Stimulated activated naive B cell treated with anti-CD40 and anti-IgM and Interleukin-4, amounts not matched to agents 10 μg/mL and 1 μg/mL and 100 μg/mL, for 72 hours (primary cell): ENCODE measurements around the gene KIAA1958.
"Not testable (repeated sequence)": the region's sequence is repeated elsewhere in the genome, so short reads cannot be mapped to it uniquely, and the experiment has no call there.

Experiments
- ATAC-seq, 2 donors: fragments of 150-1000 bp; cut with Tn5 transposase; replicated peaks; 2 replicates each; pipeline ENCODE4 v1.10.0; 2021; ENCODE audit warnings: moderate library complexity in 1 of 2
- DNase-seq: peaks from one replicate; pipeline ENCODE4 v3.0.0; 2021
- H3K27ac Mint-ChIP-seq: one replicate; pipeline ENCODE4 v1.8.0; 2022; ENCODE audit warnings: mild to moderate bottlenecking, mixed read lengths
- H3K27me3 Mint-ChIP-seq, 2 donors: one replicate each; pipeline ENCODE4 v1.8.0; 2022; ENCODE audit warnings: mixed read lengths in 2 of 2
- H3K36me3 Mint-ChIP-seq, 2 donors: one replicate each; pipeline ENCODE4 v1.8.0; 2022; ENCODE audit warnings: mixed read lengths in 2 of 2, mild to moderate bottlenecking in 1 of 2
- H3K4me1 Mint-ChIP-seq, 2 donors: one replicate each; pipeline ENCODE4 v1.8.0; 2022; ENCODE audit warnings: mixed read lengths in 2 of 2, mild to moderate bottlenecking in 1 of 2
- H3K4me3 Mint-ChIP-seq, 2 donors: one replicate each; pipeline ENCODE4 v1.8.0; 2022; ENCODE audit warnings: mild to moderate bottlenecking in 2 of 2, mixed read lengths in 2 of 2, moderate library complexity in 1 of 2
- H3K9me3 Mint-ChIP-seq, 2 donors: one replicate each; pipeline ENCODE4 v1.8.0; 2022; ENCODE audit warnings: mixed read lengths in 2 of 2, mild to moderate bottlenecking in 1 of 2

KIAA1958 gene

GRCh38 chr9:112500842-112501241, 14.2 kb downstream of the KIAA1958 start:
- peaks cover 3% of the 10 kb centered on the region in 2 donors for H3K36me3 Mint-ChIP-seq
- no peak overlapping the region for H3K4me3 Mint-ChIP-seq
- no peak overlapping the region for H3K27ac Mint-ChIP-seq
- DNase-seq (no peak), ATAC-seq (no peak)
- H3K9me3 Mint-ChIP-seq, result no peaks in the 10 kb centered on the region
- H3K4me1 Mint-ChIP-seq, result peaks cover 0 to 15% of the 10 kb centered on the region in 2 donors
- no peaks in the 10 kb centered on the region for H3K27me3 Mint-ChIP-seq

- H3K36me3 Mint-ChIP-seq, result peaks cover 0 to 3% of the 10 kb centered on the region in 2 donors
- H3K27ac Mint-ChIP-seq, result peak overlapping the region; percentile 42
- no peak for ATAC-seq
- H3K9me3 Mint-ChIP-seq, result no peaks in the 10 kb centered on the region
- DNase-seq, result no peak
- no peaks in the 10 kb centered on the region for H3K27me3 Mint-ChIP-seq
- H3K4me1 Mint-ChIP-seq, result peaks cover 0 to 15% of the 10 kb centered on the region in 2 donors
- H3K4me3 Mint-ChIP-seq, result no peak overlapping the region
These were observed 14.7 kb downstream of the KIAA1958 start for GRCh38 chr9:112501287-112501686.

GRCh38 chr9:112502175-112502946, 15.7 kb downstream of the KIAA1958 start:
- Mint-ChIP-seq H3K36me3 (peaks cover 0 to 3% of the 10 kb centered on the region in 2 donors), H3K4me1 (peaks cover 0 to 15% of the 10 kb centered on the region in 2 donors), H3K27ac (no peak overlapping the region), H3K27me3 (no peaks in the 10 kb centered on the region), H3K9me3 (no peaks in the 10 kb centered on the region), H3K4me3 (no peak overlapping the region)
- no peak for ATAC-seq
- no peak for DNase-seq

GRCh38 chr9:112503170-112503569, 16.5 kb downstream of the KIAA1958 start:
- Mint-ChIP-seq H3K9me3 (no peaks in the 10 kb centered on the region), H3K4me1 (peaks cover 0 to 15% of the 10 kb centered on the region in 2 donors), H3K27me3 (no peaks in the 10 kb centered on the region), H3K36me3 (peaks cover 0 to 3% of the 10 kb centered on the region in 2 donors), H3K27ac (no peak overlapping the region), H3K4me3 (no peak overlapping the region)
- no peak for ATAC-seq
- DNase-seq, result no peak

GRCh38 chr9:112505086-112505485, 18.5 kb downstream of the KIAA1958 start:
- H3K9me3 Mint-ChIP-seq, result no peaks in the 10 kb centered on the region
- no peaks in the 10 kb centered on the region for H3K27me3 Mint-ChIP-seq
- peaks cover 0 to 3% of the 10 kb centered on the region in 2 donors for H3K36me3 Mint-ChIP-seq
- no peak overlapping the region for H3K4me3 Mint-ChIP-seq
- no peak for ATAC-seq
- no peak overlapping the region for H3K27ac Mint-ChIP-seq
- no peak for DNase-seq
- peaks cover 0 to 15% of the 10 kb centered on the region in 2 donors for H3K4me1 Mint-ChIP-seq

GRCh38 chr9:112505607-112506006, 19.0 kb downstream of the KIAA1958 start:
- DNase-seq (no peak), ATAC-seq (no peak)
- no peaks in the 10 kb centered on the region for H3K27me3 Mint-ChIP-seq
- no peaks in the 10 kb centered on the region for H3K9me3 Mint-ChIP-seq
- no peak overlapping the region for H3K27ac Mint-ChIP-seq
- H3K36me3 Mint-ChIP-seq, result peaks cover 0 to 3% of the 10 kb centered on the region in 2 donors
- no peak overlapping the region for H3K4me3 Mint-ChIP-seq
- peaks cover 0 to 15% of the 10 kb centered on the region in 2 donors for H3K4me1 Mint-ChIP-seq

- Mint-ChIP-seq H3K9me3 (no peaks in the 10 kb centered on the region), H3K27me3 (no peaks in the 10 kb centered on the region), H3K36me3 (no peaks in the 10 kb centered on the region), H3K27ac (no peak overlapping the region), H3K4me1 (peaks cover 0 to 10% of the 10 kb centered on the region in 2 donors), H3K4me3 (no peak overlapping the region)
- DNase-seq (no peak), ATAC-seq (no peak)
These were observed 19.9 kb downstream of the KIAA1958 start for GRCh38 chr9:112506571-112506970.

- H3K27ac Mint-ChIP-seq, result no peak overlapping the region
- H3K27me3 Mint-ChIP-seq, result no peaks in the 10 kb centered on the region
- peaks cover 0 to 10% of the 10 kb centered on the region in 2 donors for H3K4me1 Mint-ChIP-seq
- H3K4me3 Mint-ChIP-seq, result no peak overlapping the region
- no peaks in the 10 kb centered on the region for H3K36me3 Mint-ChIP-seq
- no peaks in the 10 kb centered on the region for H3K9me3 Mint-ChIP-seq
- ATAC-seq, result no peak
- DNase-seq, result no peak
These were observed 20.5 kb downstream of the KIAA1958 start for GRCh38 chr9:112507001-112507680.

GRCh38 chr9:112508377-112508776, 21.8 kb downstream of the KIAA1958 start:
- DNase-seq, result no peak
- H3K27me3 Mint-ChIP-seq, result no peaks in the 10 kb centered on the region
- no peak for ATAC-seq

GRCh38 chr9:112512377-112512776, 25.8 kb downstream of the KIAA1958 start:
- H3K9me3 Mint-ChIP-seq, H3K36me3 Mint-ChIP-seq, H3K27me3 Mint-ChIP-seq, DNase-seq, H3K4me1 Mint-ChIP-seq, H3K27ac Mint-ChIP-seq, H3K4me3 Mint-ChIP-seq, ATAC-seq: not testable (repeated sequence)

More at GRCh38 chr9:112508377-112508776, 21.8 kb downstream of the KIAA1958 start:
- H3K4me1 Mint-ChIP-seq, result peaks cover 0 to 2% of the 10 kb centered on the region in 2 donors
- H3K27ac Mint-ChIP-seq, result no peak overlapping the region
- H3K9me3 Mint-ChIP-seq, result no peaks in the 10 kb centered on the region
- no peak overlapping the region for H3K4me3 Mint-ChIP-seq
- no peaks in the 10 kb centered on the region for H3K36me3 Mint-ChIP-seq

- ATAC-seq (no peak), DNase-seq (no peak)
- H3K27ac Mint-ChIP-seq, result no peak overlapping the region
- no peaks in the 10 kb centered on the region for H3K9me3 Mint-ChIP-seq
- H3K36me3 Mint-ChIP-seq, result no peaks in the 10 kb centered on the region
- no peaks in the 10 kb centered on the region for H3K27me3 Mint-ChIP-seq
- H3K4me1 Mint-ChIP-seq, result peaks cover 4 to 14% of the 10 kb centered on the region in 2 donors
- H3K4me3 Mint-ChIP-seq, result no peak overlapping the region
These were observed 30.1 kb downstream of the KIAA1958 start for GRCh38 chr9:112516769-112517168.

GRCh38 chr9:112520069-112520468, 33.4 kb downstream of the KIAA1958 start:
- ATAC-seq (no peak), DNase-seq (no peak)
- Mint-ChIP-seq H3K4me1 (peaks cover 4 to 14% of the 10 kb centered on the region in 2 donors), H3K27ac (no peak overlapping the region), H3K36me3 (no peaks in the 10 kb centered on the region), H3K4me3 (no peak overlapping the region), H3K27me3 (no peaks in the 10 kb centered on the region), H3K9me3 (no peaks in the 10 kb centered on the region)

GRCh38 chr9:112520656-112521055, 34.0 kb downstream of the KIAA1958 start:
- no peak for DNase-seq
- Mint-ChIP-seq H3K4me3 (no peak overlapping the region), H3K36me3 (no peaks in the 10 kb centered on the region), H3K27ac (no peak overlapping the region), H3K9me3 (no peaks in the 10 kb centered on the region), H3K4me1 (peaks cover 4 to 14% of the 10 kb centered on the region in 2 donors), H3K27me3 (no peaks in the 10 kb centered on the region)
- no peak for ATAC-seq

GRCh38 chr9:112526973-112527372, 40.3 kb downstream of the KIAA1958 start:
- Mint-ChIP-seq H3K9me3 (no peaks in the 10 kb centered on the region), H3K4me1 (peaks cover 0 to 2% of the 10 kb centered on the region in 2 donors), H3K27ac (no peak overlapping the region), H3K4me3 (no peak overlapping the region), H3K36me3 (no peaks in the 10 kb centered on the region), H3K27me3 (no peaks in the 10 kb centered on the region)
- DNase-seq, result no peak
- no peak for ATAC-seq

GRCh38 chr9:112527959-112528358, 41.3 kb downstream of the KIAA1958 start:
- DNase-seq (no peak), ATAC-seq (no peak)
- Mint-ChIP-seq H3K36me3 (no peaks in the 10 kb centered on the region), H3K27ac (no peak overlapping the region), H3K9me3 (no peaks in the 10 kb centered on the region), H3K4me3 (no peak overlapping the region), H3K4me1 (peaks cover 0 to 2% of the 10 kb centered on the region in 2 donors), H3K27me3 (no peaks in the 10 kb centered on the region)
